OCI-LY7 (cell line): ENCODE measurements around the gene DNASE1L1.

ENCODE experiments used
- EZH2phosphoT487 ChIP-seq: fragments of 200-600 bp; sonication (generic); IDR thresholded peaks from 2 replicates; pipeline ENCODE4 v1.6.1; 2018; ENCODE audit warnings: low read depth, borderline replicate concordance, mild to moderate bottlenecking, mixed run types, antibody characterized with exemption, low read length, moderate library complexity, mixed read lengths
- TF ChIP-seq, protein P1 (sequence below): fragments of 200-600 bp; sonication (generic); conservative IDR thresholded peaks from 2 replicates; pipeline ENCODE4 v1.5.1; 2014; ENCODE audit warnings: mild to moderate bottlenecking, antibody characterized with exemption, low read length, moderate library complexity, mixed read lengths

DNA sequence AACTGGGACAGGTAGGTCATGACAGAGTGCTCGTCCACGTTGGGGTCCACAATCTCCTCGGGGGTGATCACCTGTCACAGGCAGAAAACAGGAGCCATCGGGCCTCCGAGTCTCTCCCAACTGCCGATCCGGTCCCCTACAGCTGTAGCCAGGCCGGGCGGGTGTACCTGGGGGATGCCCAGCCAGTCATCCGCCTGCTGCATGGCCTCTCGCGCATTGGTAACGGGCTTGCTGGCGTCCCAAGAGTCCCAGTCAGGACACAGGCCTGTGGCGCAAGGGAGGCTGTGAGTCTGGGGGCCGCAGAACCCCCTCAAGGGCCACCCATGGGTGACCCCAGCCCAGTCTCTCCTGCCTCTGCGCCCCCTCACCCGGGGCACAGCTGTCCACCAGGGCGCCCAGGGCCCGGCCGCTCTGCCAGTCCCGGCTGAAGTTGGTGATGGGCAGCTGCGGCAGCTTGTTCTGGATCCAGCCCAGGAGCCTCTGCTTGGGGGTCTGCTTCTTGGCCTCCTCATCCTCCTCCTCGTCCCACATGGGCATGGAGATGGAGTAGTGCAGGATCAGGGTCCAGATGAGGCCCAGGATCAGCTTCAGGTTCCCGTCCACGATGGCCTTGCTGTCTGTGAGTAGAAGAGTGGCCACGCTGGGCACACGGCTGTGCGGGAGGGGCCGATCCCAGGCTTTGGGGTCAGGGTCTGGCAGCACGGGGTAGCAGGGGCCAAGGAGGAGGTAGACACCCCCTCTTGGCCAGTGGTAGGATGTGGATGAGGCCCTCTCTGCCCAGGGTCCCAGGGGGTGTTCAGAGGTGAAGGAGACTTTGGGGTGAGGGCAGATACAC lies 41.4 kb downstream of the DNASE1L1 start:
- TF ChIP-seq, protein P1, sequence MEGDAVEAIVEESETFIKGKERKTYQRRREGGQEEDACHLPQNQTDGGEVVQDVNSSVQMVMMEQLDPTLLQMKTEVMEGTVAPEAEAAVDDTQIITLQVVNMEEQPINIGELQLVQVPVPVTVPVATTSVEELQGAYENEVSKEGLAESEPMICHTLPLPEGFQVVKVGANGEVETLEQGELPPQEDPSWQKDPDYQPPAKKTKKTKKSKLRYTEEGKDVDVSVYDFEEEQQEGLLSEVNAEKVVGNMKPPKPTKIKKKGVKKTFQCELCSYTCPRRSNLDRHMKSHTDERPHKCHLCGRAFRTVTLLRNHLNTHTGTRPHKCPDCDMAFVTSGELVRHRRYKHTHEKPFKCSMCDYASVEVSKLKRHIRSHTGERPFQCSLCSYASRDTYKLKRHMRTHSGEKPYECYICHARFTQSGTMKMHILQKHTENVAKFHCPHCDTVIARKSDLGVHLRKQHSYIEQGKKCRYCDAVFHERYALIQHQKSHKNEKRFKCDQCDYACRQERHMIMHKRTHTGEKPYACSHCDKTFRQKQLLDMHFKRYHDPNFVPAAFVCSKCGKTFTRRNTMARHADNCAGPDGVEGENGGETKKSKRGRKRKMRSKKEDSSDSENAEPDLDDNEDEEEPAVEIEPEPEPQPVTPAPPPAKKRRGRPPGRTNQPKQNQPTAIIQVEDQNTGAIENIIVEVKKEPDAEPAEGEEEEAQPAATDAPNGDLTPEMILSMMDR: no peak
- TF ChIP-seq EZH2phosphoT487: no peak
